Lower leg skin (tissue), 3 donors: ENCODE data around the gene RAD18.

Experiments
- CTCF ChIP-seq, 3 donors: fragments of 450-650 bp; IDR thresholded peaks; one replicate each; pipeline ENCODE4 v1.5.1; 2016; ENCODE audit warnings: antibody characterized with exemption in 3 of 3, mild to moderate bottlenecking in 3 of 3, moderate library complexity in 2 of 3
- POLR2A ChIP-seq, 2 donors: fragments of 450-650 bp; IDR thresholded peaks; one replicate each; pipeline ENCODE4 v1.6.1; 2016 to 2017; ENCODE audit warnings: antibody characterized with exemption in 2 of 2, mild to moderate bottlenecking in 1 of 2, moderate library complexity in 1 of 2

GRCh38 chr3:8838234-8838633, 125.0 kb downstream of the RAD18 start:
- TF ChIP-seq CTCF (IDR thresholded peaks at IDR 0.05) = no peak
- TF ChIP-seq POLR2A (IDR thresholded peaks at IDR 0.05) = no peak
